Stimulated activated naive CD8-positive, alpha-beta T cell treated with anti-CD3 and anti-CD28 coated beads, Interleukin-15, amount 100 ng/mL, for 72 hours (primary cell): ENCODE measurements around the gene DCP1A.

Experiments used
- ATAC-seq: fragments of 150-1000 bp; cut with Tn5 transposase; 2 replicates; pipeline ENCODE4 v1.10.0; 2021; ENCODE audit warnings: mild to moderate bottlenecking, moderate library complexity
- DNase-seq, 2 donors: peaks; one replicate each; pipeline ENCODE4 v3.0.0; 2021 to 2022
- H3K27ac Mint-ChIP-seq, 2 donors: one replicate each; pipeline ENCODE4 v1.8.0; 2022; ENCODE audit warnings: mild to moderate bottlenecking in 2 of 2, mixed read lengths in 2 of 2, moderate library complexity in 2 of 2
- H3K27me3 Mint-ChIP-seq: one replicate; pipeline ENCODE4 v1.8.0; 2022; ENCODE audit warnings: mixed read lengths
- H3K4me1 Mint-ChIP-seq: one replicate; pipeline ENCODE4 v1.8.0; 2022; ENCODE audit warnings: mild to moderate bottlenecking, mixed read lengths
- H3K4me3 Mint-ChIP-seq, 2 donors: one replicate each; pipeline ENCODE4 v1.8.0; 2022; ENCODE audit warnings: mild to moderate bottlenecking in 2 of 2, mixed read lengths in 2 of 2, moderate library complexity in 1 of 2
- H3K9me3 Mint-ChIP-seq, 2 donors: one replicate each; pipeline ENCODE4 v1.8.0; 2022; ENCODE audit warnings: mixed read lengths in 2 of 2

Gene DCP1A

GRCh38 chr3:53234130-53234840 lies 113.1 kb downstream of the DCP1A start:
- Mint-ChIP-seq H3K4me3 (no peak overlapping the region), H3K4me1 (peaks cover 23% of the 10 kb centered on the region), H3K27me3 (no peaks in the 10 kb centered on the region), H3K27ac (peak overlapping the region in 1 of 2 donors; percentile 72), H3K9me3 (no peaks in the 10 kb centered on the region)
- ATAC-seq (no peak), DNase-seq (no peak)
